Right lobe of liver (tissue), 6 donors: ENCODE results near the gene SH3BP2. TPM values are rescaled to one million over a fixed set of nuclear protein-coding genes. Genes with fewer than 3 reads are reported as not detected.
A peak's percentile ranks its signal among the peaks of the same experiment; 100 is the strongest.

ENCODE experiments used
- ATAC-seq, 4 donors: fragments of 200-7000 bp; cut with Tn5 transposase; one replicate each; pipeline ENCODE4 v1.9.1; 2020; ENCODE audit warnings: mild to moderate bottlenecking in 4 of 4, moderate library complexity in 4 of 4
- DNase-seq, 3 donors: peaks; one replicate each; pipeline ENCODE4 v3.0.0-alpha.2; 2020
- H3K27ac ChIP-seq, 3 donors: fragments of 200-600 bp; one replicate each; pipeline ENCODE4 v1.8.0; 2022
- H3K27me3 ChIP-seq, 2 donors: fragments of 200-600 bp; one replicate each; pipeline ENCODE4 v1.8.0; 2022
- H3K36me3 ChIP-seq, 4 donors: fragments of 200-600 bp; sonication (generic) in 1 of 4; one replicate each; pipeline versions ENCODE4 v1.5.1 to v1.8.0; 2017 to 2022; ENCODE audit warnings: control low read depth in 1 of 4
- H3K4me1 ChIP-seq, 4 donors: fragments of 200-600 bp; sonication (generic) in 1 of 4; one replicate each; pipeline versions ENCODE4 v1.5.1 to v1.8.0; 2017 to 2022; ENCODE audit warnings: control low read depth in 1 of 4
- H3K4me3 ChIP-seq, 3 donors: fragments of 200-600 bp; one replicate each; pipeline ENCODE4 v1.8.0; 2022
- H3K9me3 ChIP-seq, 4 donors: fragments of 200-600 bp; sonication (generic) in 1 of 4; one replicate each; pipeline versions ENCODE4 v1.5.1 to v1.8.0; 2017 to 2022; ENCODE audit warnings: control low read depth in 1 of 4
- CTCF ChIP-seq, 4 donors: fragments of 200-600 bp in 3 of 4; fragments of 450-650 bp in 1 of 4; IDR thresholded peaks; one replicate each; pipeline versions ENCODE4 v1.5.1 to v1.8.0; 2016 to 2022; ENCODE audit warnings: antibody characterized with exemption in 4 of 4, mild to moderate bottlenecking in 2 of 4
- POLR2A ChIP-seq: fragments of 450-650 bp; IDR thresholded peaks from one replicate; pipeline ENCODE4 v1.6.1; 2017; ENCODE audit warnings: antibody characterized with exemption, mild to moderate bottlenecking
- WGBS: methylation state at CpG from one replicate; pipeline ENCODE4 v1.1.6; 2018; ENCODE audit warnings: low coverage, low lambda C conversion rate; ENCODE audit not compliant: insufficient coverage; ENCODE audit errors: missing lambda C conversion rate; 5-methylcytosine and 5-hydroxymethylcytosine counted together
- intact Hi-C, 2 donors: fragments of 100-400 bp; cut with DNase I; formaldehyde crosslinking; loops; one replicate each; pipeline versions ENCODE4 v1.11.2 to v1.14.1; 2022
- total RNA-seq, 6 experiments: library from RNA; depleted of rRNA in 2 of 6; stranded (reverse); fragments of >200 nt in 2 of 6; fragmentation: NEBNext Ultra II Directional in 3 of 6; extraction: Animal tissue kit (Norgen Biotek cat#: 25700) in 3 of 6; gene quantifications; one replicate each; pipeline versions ENCODE4 v1.1.0 to v1.2.4, GENCODE V29; 2016 to 2023
- donor health status: DM: no; HTN: yes; CAD: no.
- donor health status: DM: no; HTN: no; CAD: no.
- donor health status: DM: no; HTN: no; CAD: no.
- donor health status: DM: no; HTN: yes; CAD: no.
- donor health status: DM: no; HTN: yes; CAD: no.

SH3BP2 gene
- total RNA-seq, 6 experiments from 2014 or later: 34.9 to 51.8 (median 40.7) TPM

- no peak for TF ChIP-seq POLR2A
- TF ChIP-seq CTCF (IDR thresholded peaks at IDR 0.05): no peak
- no peak overlapping the region for H3K4me3 ChIP-seq
- H3K4me1 ChIP-seq: peaks cover 0 to 33% (median 4%) of the 10 kb centered on the region in 4 donors
- peaks cover 0 to 54% (median 25%) of the 10 kb centered on the region in 4 donors for H3K36me3 ChIP-seq
- WGBS: 33% methylated on average over 2 of the region's 13 CpGs
- ATAC-seq: peak in 2 of 4 donors; percentile 2
- intact Hi-C loops: no loop called here
- no peak overlapping the region for H3K27ac ChIP-seq
- no peaks in the 10 kb centered on the region for H3K27me3 ChIP-seq
- no peaks in the 10 kb centered on the region for H3K9me3 ChIP-seq
- DNase-seq: peak in 2 of 3 donors; percentile 46 to 52
These were observed 41.4 kb downstream of the SH3BP2 start for GRCh38 chr4:2834001-2834921.

GRCh38 chr4:2835978-2836377, 43.1 kb downstream of the SH3BP2 start:
- H3K27ac ChIP-seq: peak overlapping the region in 1 of 3 donors; percentile 60
- no peak for TF ChIP-seq POLR2A
- TF ChIP-seq CTCF (IDR thresholded peaks at IDR 0.05): no peak
- no peak overlapping the region for H3K4me3 ChIP-seq
- ATAC-seq: no peak
- WGBS: 60% methylated on average over 1 of the region's 8 CpGs
- DNase-seq: peak; percentile 20 to 51 (median 47)
- H3K36me3 ChIP-seq: peaks cover 0 to 39% (median 20%) of the 10 kb centered on the region in 4 donors
- peaks cover 0 to 33% (median 4%) of the 10 kb centered on the region in 4 donors for H3K4me1 ChIP-seq
- H3K9me3 ChIP-seq: no peaks in the 10 kb centered on the region
- no peaks in the 10 kb centered on the region for H3K27me3 ChIP-seq
- intact Hi-C loops: no loop called here

- intact Hi-C loops: no loop called here
- Histone ChIP-seq H3K9me3 (no peaks in the 10 kb centered on the region), H3K27me3 (no peaks in the 10 kb centered on the region), H3K27ac (peak overlapping the region in 2 of 3 donors; percentile 19 to 60), H3K4me1 (peaks cover 0 to 33% (median 4%) of the 10 kb centered on the region in 4 donors), H3K36me3 (peaks cover 0 to 35% (median 18%) of the 10 kb centered on the region in 4 donors), H3K4me3 (no peak overlapping the region)
- ATAC-seq: peak in 3 of 4 donors; percentile 2 to 4 (median 3)
- peak in 2 of 3 donors; percentile 47 to 50 for DNase-seq
- 37% methylated on average over 2 of the region's 5 CpGs for WGBS
- TF ChIP-seq POLR2A (no peak), CTCF (IDR thresholded peaks at IDR 0.05) (no peak)
These were observed 43.5 kb downstream of the SH3BP2 start for GRCh38 chr4:2836391-2836859.

- no peak overlapping the region for H3K4me3 ChIP-seq
- H3K36me3 ChIP-seq: peaks cover 0 to 26% (median 10%) of the 10 kb centered on the region in 4 donors
- peak; percentile 42 to 73 (median 54) for ATAC-seq
- DNase-seq: peak; percentile 23 to 68 (median 68)
- peak overlapping the region; percentile 19 to 60 (median 60) for H3K27ac ChIP-seq
- peaks cover 0 to 33% (median 4%) of the 10 kb centered on the region in 4 donors for H3K4me1 ChIP-seq
- WGBS: 27% methylated on average over 10 of the region's 20 CpGs
- intact Hi-C loops: no loop called here
- H3K27me3 ChIP-seq: no peaks in the 10 kb centered on the region
- TF ChIP-seq POLR2A: no peak
- TF ChIP-seq CTCF (IDR thresholded peaks at IDR 0.05): no peak
- H3K9me3 ChIP-seq: no peaks in the 10 kb centered on the region
These were observed 44.4 kb downstream of the SH3BP2 start for GRCh38 chr4:2837110-2837903.
